GM19438 (cell line): ENCODE data around the gene LGALS7B.
"Not testable (repeated sequence)": the region's sequence is repeated elsewhere in the genome, so short reads cannot be mapped to it uniquely, and the experiment has no call there.

ENCODE experiments used
- ATAC-seq: cut with Tn5 transposase; IDR thresholded peaks from one replicate; pipeline ENCODE4 v1.9.1; 2021; ENCODE audit warnings: low read depth; ENCODE audit not compliant: unreplicated experiment

LGALS7B gene

GRCh38 chr19:38793671-38794070 is 4.7 kb downstream of the LGALS7B start:
- no peak for ATAC-seq

- ATAC-seq, result no peak
These were observed 6.5 kb downstream of the LGALS7B start for GRCh38 chr19:38795549-38795948.

- no peak for ATAC-seq
These were observed 7.2 kb downstream of the LGALS7B start for GRCh38 chr19:38796154-38796553.

- ATAC-seq, result not testable (repeated sequence)
These were observed 8.8 kb downstream of the LGALS7B start for GRCh38 chr19:38797781-38798180.

- no peak for ATAC-seq
These were observed 10.1 kb downstream of the LGALS7B start for GRCh38 chr19:38799104-38799503.

- ATAC-seq, result no peak
These were observed 11.8 kb downstream of the LGALS7B start for GRCh38 chr19:38800577-38801347.

- ATAC-seq, result no peak
These were observed 12.5 kb downstream of the LGALS7B start for GRCh38 chr19:38801359-38802095.

- ATAC-seq, result no peak
These were observed 14.5 kb downstream of the LGALS7B start for GRCh38 chr19:38803543-38803942.

- ATAC-seq, result no peak
These were observed 16.2 kb downstream of the LGALS7B start for GRCh38 chr19:38805180-38805579.

GRCh38 chr19:38806371-38806770 is 17.4 kb downstream of the LGALS7B start:
- no peak for ATAC-seq

GRCh38 chr19:38807374-38808098 is 18.5 kb downstream of the LGALS7B start:
- ATAC-seq, result not testable (repeated sequence)

GRCh38 chr19:38808741-38809140 is 19.7 kb downstream of the LGALS7B start:
- ATAC-seq, result no peak

- ATAC-seq, result no peak
These were observed 20.7 kb downstream of the LGALS7B start for GRCh38 chr19:38809592-38810252.

GRCh38 chr19:38812009-38812840 is 23.2 kb downstream of the LGALS7B start:
- no peak for ATAC-seq

GRCh38 chr19:38812841-38813320 is 23.9 kb downstream of the LGALS7B start, which contains the start of gene LGALS4:
Gene LGALS4, minus strand, starts transcription at chr19:38812945. Its CDS starts 59 bp downstream, at chr19:38812886.
- ATAC-seq, result no peak

- no peak for ATAC-seq
These were observed 24.3 kb downstream of the LGALS7B start for GRCh38 chr19:38813323-38813722.

GRCh38 chr19:38813932-38814331 is 24.9 kb downstream of the LGALS7B start:
- not testable (repeated sequence) for ATAC-seq

- ATAC-seq, result no peak
These were observed 26.3 kb downstream of the LGALS7B start for GRCh38 chr19:38815059-38816001.
